Ovary (tissue), 9 donors: ENCODE results near the gene CTPS1. TPM values are rescaled to one million over a fixed set of nuclear protein-coding genes. Genes with fewer than 3 reads are reported as not detected.

ENCODE experiments used
- DNase-seq, 5 donors: peaks; one replicate each; pipeline ENCODE4 v3.0.0-alpha.2; 2019 to 2020
- H3K27ac ChIP-seq, 2 donors: fragments of 200-600 bp; one replicate each; pipeline versions ENCODE4 v1.5.1 to v1.8.0; 2019 to 2022
- H3K27me3 ChIP-seq: fragments of 200-600 bp; one replicate; pipeline ENCODE4 v1.8.0; 2022
- H3K36me3 ChIP-seq: fragments of 200-600 bp; sonication (generic); one replicate; pipeline ENCODE4 v1.5.1; 2019
- H3K4me1 ChIP-seq: one replicate; pipeline ENCODE4 v1.8.1; 2013; ENCODE audit warnings: mild to moderate bottlenecking, moderate library complexity; ENCODE audit not compliant: insufficient read depth
- H3K4me3 ChIP-seq: fragments of 200-600 bp; sonication (generic); one replicate; pipeline ENCODE4 v1.5.1; 2017
- H3K9me3 ChIP-seq, 2 donors: fragments of 200-600 bp in 1 of 2; sonication (generic) in 1 of 2; one replicate each; pipeline versions ENCODE4 v1.5.1 to v1.8.1; 2013 to 2019; ENCODE audit warnings: mild to moderate bottlenecking in 1 of 2, moderate library complexity in 1 of 2
- EP300 ChIP-seq: sonication (generic); formaldehyde crosslinking; IDR thresholded peaks from one replicate; pipeline ENCODE4 v1.6.1; 2017; ENCODE audit warnings: antibody characterized with exemption
- POLR2A ChIP-seq: fragments of 450-650 bp; IDR thresholded peaks from one replicate; pipeline ENCODE4 v1.6.1; 2017; ENCODE audit warnings: antibody characterized with exemption, mild to moderate bottlenecking, moderate library complexity
- WGBS, 3 donors: extraction: QIAGEN DNeasy Blood & Tissue Kit in 1 of 3; methylation state at CpG; one replicate each; pipeline versions ENCODE4 v1.1.5 to v1.1.7; 2013 to 2017; 5-methylcytosine and 5-hydroxymethylcytosine counted together
- intact Hi-C, 4 donors: fragments of 100-400 bp; cut with DNase I; formaldehyde crosslinking; loops; one replicate each; pipeline versions ENCODE4 v1.11.0 to v1.15.1; 2022 to 2023
- polyA plus RNA-seq, 2 donors: library from polyadenylated mRNA; stranded (reverse); fragments of 200-250 nt in 1 of 2; fragments of 350-450 nt in 1 of 2; fragmentation: Illumina TruSeq in 1 of 2; extraction: RNeasy Lipid Tissue Mini Kit (QIAGEN cat#74804) in 1 of 2; gene quantifications; one replicate each; pipeline ENCODE4 v1.2.3, GENCODE V29; 2013 to 2014
- total RNA-seq, 7 donors: library from RNA; depleted of rRNA in 2 of 7; stranded (reverse); fragments of >200 nt in 2 of 7; fragmentation: NEBNext Ultra II Directional in 3 of 7; extraction: Animal tissue kit (Norgen Biotek cat#: 25700) in 3 of 7; gene quantifications; one replicate each; pipeline versions ENCODE4 v1.1.0 to v1.2.4, GENCODE V29; 2016 to 2023
- TF ChIP-seq, protein P1 (sequence below), 3 donors: fragments of 450-650 bp in 2 of 3; fragments of 200-600 bp in 1 of 3; IDR thresholded peaks; one replicate each; pipeline versions ENCODE4 v1.5.1 to v1.8.0; 2016 to 2022; ENCODE audit warnings: antibody characterized with exemption in 3 of 3, mild to moderate bottlenecking in 1 of 3
- donor health status: DM: no; HTN: no; CAD: no; lungs with moderate emphysema.
- donor health status: DM: no; HTN: no; CAD: no.
- donor health status: Bipolar disorder and iron deficiency.
- donor health status: DM: yes; HTN: yes; CAD: no.
- donor health status: DM: no; HTN: no; CAD: no.
- donor health status: DM: yes; HTN: yes; CAD: no.

The CTPS1 gene
- total and polyA plus RNA-seq, 9 donors = 5.9 to 34.3 (median 22.6) TPM

DNA sequence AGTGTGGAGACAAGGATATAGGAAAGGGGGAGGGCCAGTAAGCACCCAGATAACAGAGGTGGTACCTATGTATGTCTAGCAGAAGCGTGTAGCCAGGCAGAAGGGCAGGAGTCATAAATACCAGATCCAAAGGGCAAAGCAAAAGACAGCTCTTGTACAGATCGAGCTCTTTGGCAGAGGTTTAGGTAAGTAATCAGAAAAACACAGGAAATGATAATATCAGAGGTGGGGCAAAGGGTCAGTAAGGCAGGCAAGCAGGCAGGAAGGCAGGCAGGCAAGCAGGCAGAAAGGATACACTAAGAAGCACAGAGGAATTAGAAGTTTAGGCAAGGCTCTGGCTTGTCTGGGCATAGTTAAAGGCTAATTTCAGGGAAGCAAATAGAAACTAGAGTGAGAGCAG is 64.7 kb downstream of the CTPS1 start:
- DNase-seq = no peak
- Histone ChIP-seq H3K4me1 (no peaks in the 10 kb centered on the region), H3K9me3 (no peaks in the 10 kb centered on the region), H3K27me3 (no peaks in the 10 kb centered on the region), H3K4me3 (no peak overlapping the region), H3K36me3 (no peaks in the 10 kb centered on the region), H3K27ac (no peak overlapping the region)
- intact Hi-C loops = no loop called here
- WGBS, 3 donors = 84 to 90% (median 85%) methylated on average over 2 of the region's 2 CpGs
- TF ChIP-seq EP300 (no peak), POLR2A (no peak)
- TF ChIP-seq, protein P1, sequence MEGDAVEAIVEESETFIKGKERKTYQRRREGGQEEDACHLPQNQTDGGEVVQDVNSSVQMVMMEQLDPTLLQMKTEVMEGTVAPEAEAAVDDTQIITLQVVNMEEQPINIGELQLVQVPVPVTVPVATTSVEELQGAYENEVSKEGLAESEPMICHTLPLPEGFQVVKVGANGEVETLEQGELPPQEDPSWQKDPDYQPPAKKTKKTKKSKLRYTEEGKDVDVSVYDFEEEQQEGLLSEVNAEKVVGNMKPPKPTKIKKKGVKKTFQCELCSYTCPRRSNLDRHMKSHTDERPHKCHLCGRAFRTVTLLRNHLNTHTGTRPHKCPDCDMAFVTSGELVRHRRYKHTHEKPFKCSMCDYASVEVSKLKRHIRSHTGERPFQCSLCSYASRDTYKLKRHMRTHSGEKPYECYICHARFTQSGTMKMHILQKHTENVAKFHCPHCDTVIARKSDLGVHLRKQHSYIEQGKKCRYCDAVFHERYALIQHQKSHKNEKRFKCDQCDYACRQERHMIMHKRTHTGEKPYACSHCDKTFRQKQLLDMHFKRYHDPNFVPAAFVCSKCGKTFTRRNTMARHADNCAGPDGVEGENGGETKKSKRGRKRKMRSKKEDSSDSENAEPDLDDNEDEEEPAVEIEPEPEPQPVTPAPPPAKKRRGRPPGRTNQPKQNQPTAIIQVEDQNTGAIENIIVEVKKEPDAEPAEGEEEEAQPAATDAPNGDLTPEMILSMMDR (IDR thresholded peaks at IDR 0.05) = no peak

DNA sequence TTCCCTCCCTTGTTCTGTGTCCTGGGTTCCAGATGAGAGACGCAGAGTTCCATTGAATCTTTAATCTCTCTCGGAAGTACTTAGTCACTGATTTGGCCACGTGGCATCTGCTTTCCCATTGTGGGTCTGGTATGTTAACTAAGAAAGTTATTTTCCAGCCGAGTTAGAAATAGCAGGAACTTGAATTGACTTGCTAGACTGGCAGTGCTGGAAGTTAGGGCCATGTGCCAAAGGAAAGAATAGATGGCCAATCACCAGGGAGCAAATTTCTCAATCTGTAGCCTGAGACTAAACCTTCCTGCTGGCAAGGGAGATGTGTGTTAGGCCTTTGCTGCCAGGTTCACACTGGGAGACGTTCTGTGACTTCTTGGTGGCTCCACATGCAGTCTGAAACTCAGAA is 66.2 kb downstream of the CTPS1 start:
- no peaks in the 10 kb centered on the region for H3K36me3 ChIP-seq
- no peak overlapping the region for H3K27ac ChIP-seq
- no peak for DNase-seq
- no peaks in the 10 kb centered on the region for H3K27me3 ChIP-seq
- H3K9me3 ChIP-seq = no peaks in the 10 kb centered on the region
- intact Hi-C loops = no loop called here
- TF ChIP-seq EP300 (no peak), POLR2A (no peak)
- TF ChIP-seq, protein P1 (IDR thresholded peaks at IDR 0.05) = no peak
- 58 to 70% (median 67%) methylated on average over 5 of the region's 5 CpGs for WGBS, 3 donors
- no peak overlapping the region for H3K4me3 ChIP-seq
- H3K4me1 ChIP-seq = no peaks in the 10 kb centered on the region

DNA sequence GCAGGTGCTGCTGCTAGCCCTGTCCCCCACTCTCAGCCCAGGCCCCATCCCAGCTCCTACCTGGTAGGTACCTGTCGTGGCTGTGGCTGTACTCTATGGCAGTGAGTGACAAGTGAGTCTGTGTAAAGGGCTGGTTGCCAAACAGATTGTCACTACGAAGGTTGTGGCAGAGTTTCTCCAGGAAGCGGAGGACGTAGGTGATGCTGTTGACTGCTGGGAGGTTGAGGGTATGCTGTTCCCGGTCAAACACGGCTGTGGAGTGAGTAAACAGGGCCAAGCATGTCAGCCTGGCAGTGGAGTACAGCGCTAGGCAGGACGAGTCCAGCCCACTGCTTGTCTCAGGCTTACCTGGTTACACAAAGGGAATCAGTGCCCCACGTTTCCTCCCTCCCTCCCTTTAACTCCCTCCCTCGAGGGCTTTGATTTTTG is 66.9 kb downstream of the CTPS1 start:
- Histone ChIP-seq H3K4me3 (no peak overlapping the region), H3K27me3 (no peaks in the 10 kb centered on the region), H3K27ac (no peak overlapping the region), H3K36me3 (no peaks in the 10 kb centered on the region), H3K9me3 (no peaks in the 10 kb centered on the region), H3K4me1 (no peaks in the 10 kb centered on the region)
- no peak for DNase-seq
- TF ChIP-seq EP300 = no peak
- no peak for TF ChIP-seq POLR2A
- TF ChIP-seq, protein P1 (IDR thresholded peaks at IDR 0.05) = no peak
- 83 to 92% (median 89%) methylated on average over 10 of the region's 10 CpGs for WGBS, 3 donors
- intact Hi-C loops = no loop called here

DNA sequence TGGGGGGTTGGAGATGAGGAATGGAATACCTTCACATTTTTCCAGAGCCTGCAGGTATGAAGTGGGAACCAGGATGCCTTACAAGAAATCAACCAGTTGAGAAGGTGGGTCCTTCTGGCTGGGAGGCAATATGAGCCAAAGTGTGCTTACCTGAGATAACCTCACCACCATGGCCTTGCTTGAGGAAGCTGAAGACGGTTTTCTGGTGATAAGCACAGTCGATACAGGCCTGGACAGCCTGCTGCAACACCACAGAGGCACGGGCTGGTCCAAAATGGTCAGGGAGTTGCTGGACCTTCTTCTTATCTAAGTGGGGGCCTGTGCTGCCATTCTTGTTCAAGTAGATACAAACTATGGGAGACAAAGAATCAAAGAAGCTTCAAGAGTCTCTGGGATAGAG is 69.0 kb downstream of the CTPS1 start:
- no peaks in the 10 kb centered on the region for H3K4me1 ChIP-seq
- TF ChIP-seq, protein P1 (IDR thresholded peaks at IDR 0.05) = no peak
- TF ChIP-seq EP300 (no peak), POLR2A (no peak)
- DNase-seq = no peak
- no peak overlapping the region for H3K27ac ChIP-seq
- WGBS, 3 donors = 82 to 95% (median 88%) methylated on average over 3 of the region's 3 CpGs
- H3K27me3 ChIP-seq = no peaks in the 10 kb centered on the region
- H3K4me3 ChIP-seq = no peak overlapping the region
- no peaks in the 10 kb centered on the region for H3K9me3 ChIP-seq
- intact Hi-C loops = no loop called here
- no peaks in the 10 kb centered on the region for H3K36me3 ChIP-seq
